ENCODE results near the gene SLIT3.

Gene SLIT3

GRCh38 chr5:168649306-168649705, 651.6 kb downstream of the SLIT3 start:
- ChIA-PET CTCF (no interaction called here), POLR2A (no interaction called here)
- no peak for DNase-seq (ENCODE audit: extremely low spot score)
- TF ChIP-seq L3MBTL2 (conservative IDR thresholded peaks at IDR 0.05), result no peak
- no peak for TF ChIP-seq FOXA1 (IDR thresholded peaks at IDR 0.05)
- TF ChIP-seq LEF1 (IDR thresholded peaks at IDR 0.05; ENCODE audit: borderline replicate concordance), result no peak
- TF ChIP-seq FOXK2 (IDR thresholded peaks at IDR 0.05), result no peak
- TF ChIP-seq PKNOX1 (IDR thresholded peaks at IDR 0.05), result no peak
- no peak for TF ChIP-seq ELF4 (IDR thresholded peaks at IDR 0.05)
- no peak for TF ChIP-seq NFRKB (IDR thresholded peaks at IDR 0.05)
- no peak for TF ChIP-seq FOXM1 (IDR thresholded peaks at IDR 0.05; ENCODE audit: borderline replicate concordance)
- TF ChIP-seq TARDBP (IDR thresholded peaks at IDR 0.05), result no peak
- no peak for TF ChIP-seq BHLHE40 (IDR thresholded peaks at IDR 0.05; ENCODE audit: borderline replicate concordance)

GRCh38 chr5:168648576-168648975, 652.4 kb downstream of the SLIT3 start:
- no peak for DNase-seq (ENCODE audit: extremely low spot score)
- ChIA-PET POLR2A (no interaction called here), CTCF (no interaction called here)
- no peak for TF ChIP-seq LEF1 (IDR thresholded peaks at IDR 0.05; ENCODE audit: borderline replicate concordance)
- no peak for TF ChIP-seq FOXM1 (IDR thresholded peaks at IDR 0.05; ENCODE audit: borderline replicate concordance)
- no peak for TF ChIP-seq BHLHE40 (IDR thresholded peaks at IDR 0.05; ENCODE audit: borderline replicate concordance)
- TF ChIP-seq L3MBTL2 (conservative IDR thresholded peaks at IDR 0.05), result no peak
- no peak for TF ChIP-seq ARNT (IDR thresholded peaks at IDR 0.05)
- no peak for TF ChIP-seq ZNF384 (IDR thresholded peaks at IDR 0.05)
- TF ChIP-seq FOXK2 (IDR thresholded peaks at IDR 0.05), result no peak
- TF ChIP-seq TARDBP (IDR thresholded peaks at IDR 0.05), result no peak
- TF ChIP-seq HDGF (IDR thresholded peaks at IDR 0.05; ENCODE audit: borderline replicate concordance), result no peak
- no peak for TF ChIP-seq ELF4 (IDR thresholded peaks at IDR 0.05)
- no peak for TF ChIP-seq SP1 (IDR thresholded peaks at IDR 0.05)
- no peak for TF ChIP-seq PKNOX1 (IDR thresholded peaks at IDR 0.05)
- TF ChIP-seq FOXA1 (IDR thresholded peaks at IDR 0.05), result no peak
- no peak for TF ChIP-seq CTBP1 (IDR thresholded peaks at IDR 0.05; ENCODE audit: borderline replicate concordance)
- no peak for TF ChIP-seq SUZ12 (IDR thresholded peaks at IDR 0.05)
- TF ChIP-seq NFRKB (IDR thresholded peaks at IDR 0.05), result no peak

GRCh38 chr5:168648016-168648415, 652.9 kb downstream of the SLIT3 start:
- ChIA-PET CTCF (no interaction called here), POLR2A (no interaction called here)
- no peak for DNase-seq (ENCODE audit: extremely low spot score)
- TF ChIP-seq NFRKB (IDR thresholded peaks at IDR 0.05) (no peak), PKNOX1 (IDR thresholded peaks at IDR 0.05) (no peak), ARNT (IDR thresholded peaks at IDR 0.05) (no peak), FOXK2 (IDR thresholded peaks at IDR 0.05) (no peak), CTBP1 (IDR thresholded peaks at IDR 0.05; ENCODE audit: borderline replicate concordance) (no peak), HDGF (IDR thresholded peaks at IDR 0.05; ENCODE audit: borderline replicate concordance) (no peak)

GRCh38 chr5:168647083-168647482, 653.9 kb downstream of the SLIT3 start:
- POLR2A ChIA-PET, result no interaction called here
- no peak for DNase-seq (ENCODE audit: extremely low spot score)
- CTCF ChIA-PET, result no interaction called here
- TF ChIP-seq FOXK2 (IDR thresholded peaks at IDR 0.05), result no peak
- TF ChIP-seq LEF1 (IDR thresholded peaks at IDR 0.05; ENCODE audit: borderline replicate concordance), result no peak
- no peak for TF ChIP-seq SP1 (IDR thresholded peaks at IDR 0.05)
- no peak for TF ChIP-seq SUZ12 (IDR thresholded peaks at IDR 0.05)
- no peak for TF ChIP-seq BHLHE40 (IDR thresholded peaks at IDR 0.05; ENCODE audit: borderline replicate concordance)
- no peak for TF ChIP-seq L3MBTL2 (conservative IDR thresholded peaks at IDR 0.05)
- TF ChIP-seq NFRKB (IDR thresholded peaks at IDR 0.05), result no peak
- no peak for TF ChIP-seq ELF4 (IDR thresholded peaks at IDR 0.05)
- no peak for TF ChIP-seq FOXA1 (IDR thresholded peaks at IDR 0.05)
- no peak for TF ChIP-seq FOXM1 (IDR thresholded peaks at IDR 0.05; ENCODE audit: borderline replicate concordance)
- no peak for TF ChIP-seq ZNF384 (IDR thresholded peaks at IDR 0.05)
- TF ChIP-seq HDGF (IDR thresholded peaks at IDR 0.05; ENCODE audit: borderline replicate concordance), result no peak
- TF ChIP-seq ARNT (IDR thresholded peaks at IDR 0.05), result no peak
- TF ChIP-seq TARDBP (IDR thresholded peaks at IDR 0.05), result no peak

GRCh38 chr5:168646335-168646734, 654.6 kb downstream of the SLIT3 start:
- no peak for TF ChIP-seq FOXM1 (IDR thresholded peaks at IDR 0.05; ENCODE audit: borderline replicate concordance)
- CTCF ChIA-PET, result interaction anchor here (0.7 kb wide), 1 partner anchor 104 kb away, joined by 6 read pairs; no protein-coding TSS in a partner anchor
- POLR2A ChIA-PET, result no interaction called here
- DNase-seq (ENCODE audit: extremely low spot score), result no peak

- POLR2A ChIA-PET, result no interaction called here
- no peak for DNase-seq (ENCODE audit: extremely low spot score)
- TF ChIP-seq SUZ12 (IDR thresholded peaks at IDR 0.05), result no peak
- TF ChIP-seq ARNT (IDR thresholded peaks at IDR 0.05), result no peak
- TF ChIP-seq PKNOX1 (IDR thresholded peaks at IDR 0.05), result no peak
- TF ChIP-seq ELF4 (IDR thresholded peaks at IDR 0.05), result no peak
- TF ChIP-seq CTBP1 (IDR thresholded peaks at IDR 0.05; ENCODE audit: borderline replicate concordance), result no peak
- TF ChIP-seq FOXA1 (IDR thresholded peaks at IDR 0.05), result no peak
- TF ChIP-seq FOXM1 (IDR thresholded peaks at IDR 0.05; ENCODE audit: borderline replicate concordance), result no peak
- TF ChIP-seq HDGF (IDR thresholded peaks at IDR 0.05; ENCODE audit: borderline replicate concordance), result no peak
- no peak for TF ChIP-seq L3MBTL2 (conservative IDR thresholded peaks at IDR 0.05)
- TF ChIP-seq TARDBP (IDR thresholded peaks at IDR 0.05), result no peak
- no peak for TF ChIP-seq NFRKB (IDR thresholded peaks at IDR 0.05)
- no peak for TF ChIP-seq FOXK2 (IDR thresholded peaks at IDR 0.05)
- TF ChIP-seq LEF1 (IDR thresholded peaks at IDR 0.05; ENCODE audit: borderline replicate concordance), result no peak
- no peak for TF ChIP-seq ZNF384 (IDR thresholded peaks at IDR 0.05)
- TF ChIP-seq SP1 (IDR thresholded peaks at IDR 0.05), result no peak
- TF ChIP-seq BHLHE40 (IDR thresholded peaks at IDR 0.05; ENCODE audit: borderline replicate concordance), result no peak
- CTCF ChIA-PET, result no interaction called here
Measured at GRCh38 chr5:168645195-168645594, 655.7 kb downstream of the SLIT3 start.
